SJSA1 (cell line): Measurements from ENCODE around the gene CFAP100. TPM values are rescaled to one million over a fixed set of nuclear protein-coding genes. Genes with fewer than 3 reads are reported as not detected.

ENCODE experiments used
- DNase-seq, 2 experiments: peaks; one replicate each; pipeline ENCODE4 v3.0.0-alpha.2; 2015 to 2020; ENCODE audit warnings: low spot score in 2 of 2, low read depth in 1 of 2
- H3K27ac ChIP-seq: fragments of 250-450 bp; sonication (Bioruptor Pico); 2 replicates; pipeline ENCODE4 v1.5.1; 2020; ENCODE audit warnings: mild to moderate bottlenecking, moderate library complexity
- H3K27me3 ChIP-seq: fragments of 250-450 bp; sonication (Bioruptor Pico); replicated peaks from 2 replicates; pipeline ENCODE4 v1.5.1; 2020; ENCODE audit warnings: mild to moderate bottlenecking, moderate library complexity
- H3K36me3 ChIP-seq: fragments of 250-450 bp; sonication (Bioruptor Pico); 2 replicates; pipeline ENCODE4 v1.5.1; 2020; ENCODE audit warnings: mild to moderate bottlenecking
- H3K4me1 ChIP-seq: fragments of 250-450 bp; sonication (Bioruptor Pico); replicated peaks from 2 replicates; pipeline ENCODE4 v1.6.1; 2021; ENCODE audit warnings: mild to moderate bottlenecking
- H3K4me3 ChIP-seq: fragments of 250-450 bp; sonication (Bioruptor Pico); 2 replicates; pipeline ENCODE4 v1.5.1; 2020; ENCODE audit warnings: mild to moderate bottlenecking
- H3K9me3 ChIP-seq: fragments of 250-450 bp; sonication (Bioruptor Pico); replicated peaks from 2 replicates; pipeline ENCODE4 v1.5.1; 2020; ENCODE audit warnings: mild to moderate bottlenecking
- total RNA-seq: library from RNA; depleted of rRNA; stranded (reverse); fragments of >200 nt; shearing (Covaris generic); gene quantifications from 2 replicates; pipeline ENCODE4 v1.2.3, GENCODE V29; 2014

CFAP100 gene
- total RNA-seq, 1 experiment from 2014 or later, result not detected

DNA sequence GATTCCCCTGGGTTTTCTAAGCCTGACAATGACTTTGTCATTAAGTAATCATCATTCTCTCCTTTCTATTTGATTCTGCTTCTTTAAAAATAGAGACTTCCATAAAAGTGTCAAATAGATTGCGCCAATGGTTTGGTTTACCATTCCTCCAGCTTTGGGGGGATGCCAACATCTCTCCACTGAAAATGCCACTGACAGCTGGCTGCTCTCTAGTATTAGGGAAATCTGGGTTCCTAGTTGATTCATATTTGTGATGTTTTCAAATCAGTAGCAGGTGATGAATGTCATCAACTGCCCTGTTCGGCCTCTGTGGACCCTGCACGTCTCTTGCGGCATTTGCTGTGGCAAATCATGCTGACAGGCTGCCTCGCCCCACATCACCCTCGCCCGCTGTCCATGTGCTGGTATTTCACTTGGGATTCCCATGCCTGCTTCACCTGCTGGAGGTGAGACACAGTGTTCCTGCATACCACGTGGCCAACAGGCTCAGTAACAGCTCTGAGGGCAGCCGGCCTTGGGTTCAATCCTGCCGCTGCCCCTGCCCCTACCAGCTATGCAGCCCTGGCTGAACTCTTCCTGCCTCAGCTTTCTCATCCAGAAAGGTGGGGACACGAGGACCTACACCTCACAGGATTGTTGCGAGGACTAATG lies 52.9 kb downstream of the CFAP100 start:
- Histone ChIP-seq H3K27ac (no peak overlapping the region), H3K4me3 (no peak overlapping the region), H3K36me3 (peaks cover 26% of the 10 kb centered on the region), H3K4me1 (no peaks in the 10 kb centered on the region), H3K9me3 (no peaks in the 10 kb centered on the region), H3K27me3 (no peaks in the 10 kb centered on the region)
- no peak for DNase-seq

DNA sequence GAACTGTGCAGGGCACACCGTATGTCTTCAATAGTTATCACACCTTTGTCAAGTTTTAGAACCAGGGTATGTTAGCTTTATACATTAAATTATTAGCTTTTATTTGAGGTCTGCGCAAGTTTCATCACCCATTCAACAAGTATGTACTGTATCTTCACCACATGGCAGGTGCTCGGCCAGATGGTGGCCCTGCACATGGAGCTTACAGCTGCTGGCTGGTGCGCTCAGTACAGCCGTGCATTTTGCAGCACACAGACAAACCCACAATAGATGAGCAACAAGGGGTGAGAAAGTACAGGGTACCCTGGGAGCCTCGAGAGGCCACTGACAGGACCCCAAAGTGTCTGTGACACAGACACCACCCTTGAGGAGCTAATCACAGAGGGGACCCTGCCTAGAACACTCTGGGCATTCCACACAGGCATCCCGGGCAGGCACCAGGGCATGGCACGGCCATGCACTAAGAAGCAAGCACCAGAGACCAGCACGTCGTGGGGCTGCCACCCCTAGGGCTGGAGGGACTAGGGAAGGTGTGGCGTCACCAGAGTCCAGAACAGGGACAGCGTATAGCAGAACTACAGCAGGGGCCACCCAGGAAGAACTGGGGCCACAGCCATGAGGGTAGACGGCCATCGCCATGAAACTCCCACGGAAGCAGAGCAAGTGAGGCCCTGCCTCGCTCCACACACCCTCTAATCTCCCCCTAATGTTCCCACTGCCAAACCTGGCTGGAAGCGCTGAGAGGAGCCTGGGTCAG lies 53.6 kb downstream of the CFAP100 start:
- H3K36me3 ChIP-seq, result peaks cover 29% of the 10 kb centered on the region
- no peaks in the 10 kb centered on the region for H3K27me3 ChIP-seq
- no peaks in the 10 kb centered on the region for H3K9me3 ChIP-seq
- H3K27ac ChIP-seq, result no peak overlapping the region
- DNase-seq, result no peak
- no peak overlapping the region for H3K4me3 ChIP-seq
- no peaks in the 10 kb centered on the region for H3K4me1 ChIP-seq

DNA sequence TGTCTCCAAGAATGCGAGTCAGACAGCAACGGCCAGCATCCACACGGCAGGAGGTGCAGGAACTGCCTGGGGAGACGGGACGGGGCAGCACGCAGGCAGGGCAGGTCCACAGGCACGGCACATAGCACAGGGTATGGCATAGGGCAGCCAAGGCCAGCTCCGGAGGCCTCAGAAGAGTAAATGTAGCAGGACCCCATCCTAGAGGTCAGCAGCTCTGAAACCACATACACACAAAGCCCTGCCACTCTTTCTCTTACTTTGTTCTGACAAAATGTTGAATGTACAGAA lies 54.1 kb downstream of the CFAP100 start:
- Histone ChIP-seq H3K27ac (no peak overlapping the region), H3K4me1 (no peaks in the 10 kb centered on the region), H3K36me3 (peaks cover 32% of the 10 kb centered on the region), H3K9me3 (no peaks in the 10 kb centered on the region), H3K27me3 (no peaks in the 10 kb centered on the region), H3K4me3 (no peak overlapping the region)
- no peak for DNase-seq

DNA sequence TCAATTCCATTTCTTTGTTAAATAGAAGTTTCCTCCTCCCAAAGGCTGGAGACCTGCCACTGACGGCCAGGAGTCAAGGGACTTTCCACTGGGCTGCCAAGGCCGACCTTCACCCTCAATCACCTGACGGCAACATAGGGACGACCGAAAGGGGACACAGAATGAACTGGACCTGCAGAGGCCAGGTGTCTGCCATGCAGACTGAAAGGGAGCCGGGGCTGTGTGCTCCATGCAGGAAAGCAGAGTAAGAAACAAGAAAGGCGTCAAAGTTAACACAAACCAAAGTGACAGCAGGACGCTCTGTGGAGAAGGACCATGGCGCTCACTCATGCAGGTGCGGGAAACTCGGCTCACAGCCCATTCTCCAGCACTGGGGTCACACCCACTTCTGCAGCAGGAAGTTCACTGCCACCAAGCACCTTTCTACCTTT lies 54.9 kb downstream of the CFAP100 start:
- H3K4me3 ChIP-seq, result no peak overlapping the region
- no peaks in the 10 kb centered on the region for H3K9me3 ChIP-seq
- no peaks in the 10 kb centered on the region for H3K4me1 ChIP-seq
- H3K27me3 ChIP-seq, result no peaks in the 10 kb centered on the region
- no peak for DNase-seq
- H3K27ac ChIP-seq, result no peak overlapping the region
- peaks cover 38% of the 10 kb centered on the region for H3K36me3 ChIP-seq

DNA sequence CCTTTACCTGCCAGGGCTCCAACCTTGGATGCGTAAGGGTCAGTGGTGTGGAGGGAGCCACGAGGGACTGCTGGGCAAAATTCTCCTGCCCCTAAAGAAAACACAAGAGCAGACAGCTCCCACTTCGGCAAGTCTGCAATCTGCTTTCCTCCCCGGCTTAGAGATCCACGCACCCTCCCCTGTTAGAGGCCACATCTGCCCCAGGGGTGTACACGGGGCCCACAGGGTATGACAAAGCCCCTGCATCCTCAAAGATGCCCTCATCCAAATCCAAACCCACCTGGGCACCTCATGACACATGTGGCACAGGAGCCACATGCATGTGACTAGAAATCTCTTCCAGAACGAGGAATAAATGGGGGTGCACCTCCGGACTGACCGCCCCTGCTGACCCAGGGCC lies 55.5 kb downstream of the CFAP100 start:
- no peaks in the 10 kb centered on the region for H3K9me3 ChIP-seq
- DNase-seq, result no peak

DNA sequence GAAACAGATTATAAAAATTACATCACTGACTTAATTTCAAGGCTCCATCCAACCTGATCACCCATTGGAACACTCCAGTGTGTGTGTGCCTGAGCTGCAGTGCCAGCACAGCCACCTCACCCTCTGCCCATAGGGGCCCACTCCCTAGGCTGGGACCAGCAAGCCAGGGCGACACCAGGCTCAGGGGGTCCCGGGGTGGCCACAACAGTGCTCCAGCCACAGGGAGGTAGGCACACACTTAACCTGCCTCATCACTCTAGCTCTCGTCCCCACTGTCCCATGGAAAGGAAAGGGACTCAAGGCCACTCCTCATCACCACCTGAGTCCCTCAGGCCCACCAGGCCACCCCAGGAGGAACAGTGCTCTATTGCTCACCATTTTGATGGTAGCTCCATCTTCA lies 56.0 kb downstream of the CFAP100 start:
- H3K27me3 ChIP-seq, result no peaks in the 10 kb centered on the region
- H3K27ac ChIP-seq, result no peak overlapping the region
- peaks cover 44% of the 10 kb centered on the region for H3K36me3 ChIP-seq
- no peak for DNase-seq
- no peaks in the 10 kb centered on the region for H3K9me3 ChIP-seq
- H3K4me1 ChIP-seq, result no peaks in the 10 kb centered on the region
- no peak overlapping the region for H3K4me3 ChIP-seq

More for the DNA sequence above, 55.5 kb downstream of the CFAP100 start:
- H3K36me3 ChIP-seq, result peaks cover 41% of the 10 kb centered on the region
- H3K4me3 ChIP-seq, result no peak overlapping the region
- H3K27ac ChIP-seq, result no peak overlapping the region
- H3K4me1 ChIP-seq, result no peaks in the 10 kb centered on the region
- H3K27me3 ChIP-seq, result no peaks in the 10 kb centered on the region

DNA sequence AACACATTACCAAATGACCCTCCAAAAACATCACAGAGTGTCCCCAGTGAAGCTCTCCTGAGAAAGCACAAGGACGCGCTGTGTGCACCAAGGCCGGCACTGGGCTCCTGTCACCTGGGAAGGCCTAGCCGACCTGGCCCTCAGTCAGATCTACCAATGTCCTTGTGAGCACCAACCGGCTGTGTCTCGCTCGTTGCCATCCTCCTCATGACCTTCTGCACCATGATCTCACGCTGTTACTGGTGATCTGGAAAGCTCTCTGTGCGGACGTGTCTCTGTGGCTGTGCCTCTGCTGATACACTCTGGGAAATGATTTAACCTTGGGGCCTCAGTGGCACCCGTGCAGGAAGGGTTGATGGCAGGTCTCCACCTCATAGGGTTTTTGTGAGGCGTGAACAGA lies 56.8 kb downstream of the CFAP100 start:
- Histone ChIP-seq H3K27ac (no peak overlapping the region), H3K4me3 (no peak overlapping the region), H3K9me3 (no peaks in the 10 kb centered on the region), H3K4me1 (no peaks in the 10 kb centered on the region), H3K27me3 (no peaks in the 10 kb centered on the region), H3K36me3 (peaks cover 49% of the 10 kb centered on the region)
- no peak for DNase-seq

DNA sequence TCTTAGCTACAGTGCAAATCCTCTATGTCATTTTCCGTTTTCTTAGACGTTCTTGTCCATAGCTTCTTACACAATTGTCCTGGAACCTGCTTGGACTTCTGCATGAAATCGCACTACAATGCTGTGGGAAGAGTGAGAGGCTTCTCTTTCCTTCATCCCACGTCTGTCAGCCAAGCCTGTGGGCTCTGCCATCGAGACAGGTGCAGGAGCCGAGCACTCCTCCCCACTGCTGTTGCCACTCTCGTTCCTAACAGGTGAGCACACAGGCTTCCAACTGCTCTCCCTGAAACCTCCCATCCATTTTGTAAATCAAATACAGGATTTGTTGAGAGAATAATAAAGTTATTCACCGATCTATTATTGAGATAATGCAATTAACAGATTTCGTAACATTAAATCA lies 57.5 kb downstream of the CFAP100 start:
- Histone ChIP-seq H3K9me3 (no peaks in the 10 kb centered on the region), H3K27ac (no peak overlapping the region), H3K27me3 (no peaks in the 10 kb centered on the region), H3K36me3 (peaks cover 56% of the 10 kb centered on the region), H3K4me3 (no peak overlapping the region), H3K4me1 (no peaks in the 10 kb centered on the region)
- no peak for DNase-seq

DNA sequence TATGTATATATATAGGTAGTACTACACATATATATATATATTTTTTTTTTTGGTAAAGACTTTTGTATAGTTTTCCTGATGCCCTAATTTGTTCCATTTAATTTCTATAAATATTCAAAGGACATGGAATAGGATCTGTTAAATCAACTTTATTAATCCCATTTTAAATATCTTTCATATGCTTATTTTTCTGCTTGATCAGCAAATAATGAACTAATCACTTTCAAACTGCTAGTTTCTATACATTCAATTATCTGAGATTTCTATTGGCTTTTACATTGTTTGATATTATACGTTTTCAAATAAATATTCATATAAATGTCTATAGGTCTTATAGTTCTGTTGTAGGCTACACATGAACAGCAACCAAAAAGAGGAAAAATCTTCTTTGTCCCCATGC lies 59.3 kb downstream of the CFAP100 start:
- no peak for DNase-seq
- Histone ChIP-seq H3K36me3 (peaks cover 62% of the 10 kb centered on the region), H3K4me3 (no peak overlapping the region), H3K9me3 (no peaks in the 10 kb centered on the region), H3K4me1 (no peaks in the 10 kb centered on the region), H3K27me3 (no peaks in the 10 kb centered on the region), H3K27ac (no peak overlapping the region)

DNA sequence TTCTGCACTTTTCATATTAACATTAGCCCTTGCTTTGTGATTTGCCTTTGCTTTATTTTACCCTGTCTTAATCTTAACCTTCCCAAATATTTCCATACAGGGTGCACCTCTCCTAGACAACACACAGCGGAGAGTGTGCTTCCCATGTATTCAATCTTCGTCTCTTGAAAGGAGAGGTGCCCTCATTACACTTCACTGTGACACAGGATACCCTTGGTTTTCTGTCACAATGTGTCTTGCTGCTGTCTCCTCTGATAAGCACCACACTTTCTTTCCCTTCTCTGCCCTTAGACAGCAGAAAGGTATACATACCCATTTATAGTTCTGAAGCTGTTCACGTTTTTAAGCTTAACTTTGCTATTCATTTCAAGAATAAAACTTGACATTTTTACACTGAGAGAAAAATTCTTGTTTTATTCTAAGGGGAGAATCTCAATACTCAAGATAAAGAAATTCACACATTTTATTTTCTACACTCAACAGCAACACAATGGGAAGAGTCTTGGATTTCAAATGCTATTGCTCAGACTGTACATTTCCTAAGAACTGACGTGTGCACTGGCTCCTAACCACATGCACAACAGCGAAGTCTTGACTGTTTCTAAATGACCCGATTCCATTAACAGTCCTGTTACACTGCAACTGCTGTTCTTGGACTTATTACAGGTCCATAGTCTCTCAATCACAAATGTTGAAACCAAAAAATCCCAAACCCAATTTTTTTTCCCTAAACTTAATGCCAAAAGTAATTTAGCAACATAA lies 59.9 kb downstream of the CFAP100 start:
- Histone ChIP-seq H3K27ac (no peak overlapping the region), H3K36me3 (peaks cover 66% of the 10 kb centered on the region), H3K27me3 (no peaks in the 10 kb centered on the region), H3K4me3 (no peak overlapping the region), H3K4me1 (no peaks in the 10 kb centered on the region), H3K9me3 (no peaks in the 10 kb centered on the region)
- DNase-seq, result no peak

DNA sequence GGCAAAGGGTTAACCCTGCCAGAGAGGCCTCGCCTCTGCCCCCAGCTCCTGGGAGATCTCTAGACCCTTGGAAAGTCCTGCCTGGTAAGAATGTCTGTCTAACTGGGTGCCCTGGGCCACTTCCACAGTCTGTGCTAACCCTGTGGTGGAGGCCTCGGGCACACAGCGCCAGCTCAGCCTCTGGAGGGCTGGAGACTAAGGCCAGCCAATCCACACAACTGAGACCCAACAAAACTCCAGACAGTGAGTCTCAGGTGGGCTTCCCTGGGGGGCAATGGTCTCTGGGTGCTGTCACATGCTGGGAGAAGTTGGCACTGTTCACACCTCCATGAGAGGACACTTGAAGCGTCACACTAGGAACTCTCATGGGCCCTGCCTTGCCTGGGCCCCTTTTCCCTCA lies 61.5 kb downstream of the CFAP100 start:
- Histone ChIP-seq H3K27me3 (no peaks in the 10 kb centered on the region), H3K4me1 (no peaks in the 10 kb centered on the region), H3K4me3 (no peak overlapping the region), H3K9me3 (no peaks in the 10 kb centered on the region), H3K36me3 (peaks cover 70% of the 10 kb centered on the region), H3K27ac (no peak overlapping the region)
- no peak for DNase-seq

DNA sequence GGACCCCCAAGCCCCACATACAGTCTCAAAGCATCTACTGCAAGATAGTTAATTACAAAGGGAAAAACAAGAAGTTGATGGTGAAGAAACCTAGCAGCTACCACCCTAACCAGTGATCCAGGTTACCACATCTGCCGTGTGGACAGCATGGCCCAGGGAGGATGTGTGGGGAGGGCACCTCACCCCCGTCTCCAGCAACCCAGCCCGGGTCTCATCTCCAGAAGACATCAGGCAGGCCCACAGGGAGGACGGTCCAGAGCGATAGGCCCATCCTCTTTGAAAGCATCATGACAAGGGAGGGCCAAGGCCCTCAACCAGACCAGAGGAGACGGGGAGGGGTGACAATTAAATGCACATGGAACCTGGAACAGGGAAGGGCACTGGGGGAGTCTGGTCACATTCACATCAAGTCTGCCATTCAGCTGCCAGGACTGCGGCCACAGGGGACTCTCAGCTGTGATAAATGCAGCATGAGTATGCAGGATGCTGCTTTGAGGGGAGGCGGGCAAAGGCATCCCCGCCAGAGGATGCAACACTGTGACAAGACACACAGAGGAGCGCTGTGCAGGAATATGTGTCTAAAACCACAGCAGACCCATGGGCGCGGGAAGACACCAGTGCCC lies 62.2 kb downstream of the CFAP100 start:
- H3K27me3 ChIP-seq, result no peaks in the 10 kb centered on the region
- no peaks in the 10 kb centered on the region for H3K9me3 ChIP-seq
- peaks cover 70% of the 10 kb centered on the region for H3K36me3 ChIP-seq
- no peak overlapping the region for H3K4me3 ChIP-seq
- DNase-seq, result no peak
- no peaks in the 10 kb centered on the region for H3K4me1 ChIP-seq
- H3K27ac ChIP-seq, result no peak overlapping the region

DNA sequence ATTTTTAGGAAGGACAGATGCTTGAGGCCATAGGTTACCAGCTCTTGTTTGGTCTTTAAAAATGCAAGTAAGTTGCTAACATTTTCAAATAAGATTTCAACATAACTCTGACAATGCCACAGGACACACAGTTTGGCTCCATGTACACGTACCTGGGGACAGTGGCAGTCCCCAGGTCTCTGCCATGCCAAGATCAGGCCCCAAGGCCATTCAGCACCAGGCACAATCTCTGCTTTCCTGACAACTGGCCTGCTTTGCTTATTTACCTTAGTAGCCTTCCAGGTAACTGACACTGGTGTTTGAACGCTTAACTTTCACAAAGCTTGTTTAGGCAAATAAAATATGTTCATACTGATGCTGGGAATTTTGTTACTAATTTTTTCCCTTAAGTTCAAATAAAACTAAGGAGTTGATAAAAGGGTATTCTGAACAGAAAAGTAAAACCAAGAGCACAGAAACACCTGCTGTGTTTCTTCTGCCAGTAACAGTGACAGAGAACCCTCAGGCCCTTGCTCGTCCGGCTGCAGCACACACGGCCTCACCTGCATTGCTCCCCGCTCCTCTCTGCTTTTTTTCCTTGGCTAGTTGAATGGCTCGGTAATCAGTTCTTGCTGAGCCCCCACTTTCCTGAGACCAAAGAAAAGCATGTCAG lies 64.5 kb downstream of the CFAP100 start:
- Histone ChIP-seq H3K27me3 (no peaks in the 10 kb centered on the region), H3K9me3 (no peaks in the 10 kb centered on the region), H3K4me1 (no peaks in the 10 kb centered on the region), H3K36me3 (peaks cover 76% of the 10 kb centered on the region), H3K27ac (no peak overlapping the region), H3K4me3 (no peak overlapping the region)
- DNase-seq, result no peak
